Body of pancreas (tissue), 4 donors: ENCODE data around the gene ASPHD2. TPM values are rescaled to one million over a fixed set of nuclear protein-coding genes. Genes with fewer than 3 reads are reported as not detected.

Experiments
- ATAC-seq: fragments of 150-250 bp; one replicate; pipeline ENCODE4 v1.9.1; 2016
- DNase-seq, 4 donors: peaks; one replicate each; pipeline ENCODE4 v3.0.0-alpha.2; 2019
- H3K27ac ChIP-seq, 4 donors: fragments of 200-600 bp; sonication (generic); 1 replicate in 3 of 4; 2 replicates in 1 of 4; pipeline versions ENCODE4 v1.5.1 to v1.6.1; 2016 to 2019; ENCODE audit warnings: mild to moderate bottlenecking in 1 of 4, mixed read lengths in 1 of 4, moderate library complexity in 1 of 4
- H3K27me3 ChIP-seq, 2 donors: fragments of 200-600 bp; sonication (generic); one replicate each; pipeline ENCODE4 v1.6.0; 2016; ENCODE audit warnings: mild to moderate bottlenecking in 1 of 2
- H3K36me3 ChIP-seq, 2 donors: fragments of 200-600 bp; sonication (generic); replicated peaks in 1 of 2; 2 replicates each; pipeline ENCODE4 v1.5.1; 2016; ENCODE audit warnings: low read depth in 2 of 2; ENCODE audit not compliant: insufficient read depth in 1 of 2
- H3K4me1 ChIP-seq: fragments of 200-600 bp; sonication (generic); one replicate; pipeline ENCODE4 v1.6.0; 2016
- H3K4me3 ChIP-seq, 2 donors: fragments of 200-600 bp; sonication (generic); 1 replicate in 1 of 2; 2 replicates in 1 of 2; pipeline ENCODE4 v1.5.1; 2016 to 2019
- H3K9me3 ChIP-seq, 3 donors: fragments of 200-600 bp; sonication (generic); 1 replicate in 2 of 3; 2 replicates in 1 of 3; pipeline ENCODE4 v1.5.1; 2016
- POLR2A ChIP-seq, 3 donors: fragments of 450-650 bp; IDR thresholded peaks; one replicate each; pipeline ENCODE4 v1.6.1; 2016; ENCODE audit warnings: antibody characterized with exemption in 3 of 3, mild to moderate bottlenecking in 2 of 3
- WGBS, 2 donors: methylation state at CpG; one replicate each; pipeline ENCODE4 v1.1.5; 2017; 5-methylcytosine and 5-hydroxymethylcytosine counted together
- intact Hi-C: fragments of 100-400 bp; cut with DNase I; formaldehyde crosslinking; loops from one replicate; pipeline ENCODE4 v1.15.1; 2023
- total RNA-seq, 2 donors: library from RNA; depleted of rRNA; stranded (reverse); fragments of >200 nt; gene quantifications; one replicate each; pipeline ENCODE4 v1.1.0, GENCODE V29; 2016
- TF ChIP-seq, protein P1 (sequence below), 7 experiments: fragments of 450-650 bp in 4 of 7; fragments of 200-600 bp in 3 of 7; sonication (generic) in 3 of 7; IDR thresholded peaks; one replicate each; pipeline ENCODE4 v1.5.1; 2016 to 2019; ENCODE audit warnings: antibody characterized with exemption in 7 of 7

Gene ASPHD2
- total RNA-seq, 2 donors from 2014 or later: 0.33 to 1.6 TPM

- Histone ChIP-seq H3K27me3 (no peaks in the 10 kb centered on the region), H3K36me3 (peaks cover 0 to 33% of the 10 kb centered on the region in 2 donors), H3K4me1 (peaks cover 8% of the 10 kb centered on the region), H3K4me3 (no peak overlapping the region), H3K9me3 (no peaks in the 10 kb centered on the region), H3K27ac (no peak overlapping the region)
- WGBS, 2 donors: 7 to 44% methylated on average over 2 to 3 of the region's 3 CpGs
- TF ChIP-seq, protein P1, sequence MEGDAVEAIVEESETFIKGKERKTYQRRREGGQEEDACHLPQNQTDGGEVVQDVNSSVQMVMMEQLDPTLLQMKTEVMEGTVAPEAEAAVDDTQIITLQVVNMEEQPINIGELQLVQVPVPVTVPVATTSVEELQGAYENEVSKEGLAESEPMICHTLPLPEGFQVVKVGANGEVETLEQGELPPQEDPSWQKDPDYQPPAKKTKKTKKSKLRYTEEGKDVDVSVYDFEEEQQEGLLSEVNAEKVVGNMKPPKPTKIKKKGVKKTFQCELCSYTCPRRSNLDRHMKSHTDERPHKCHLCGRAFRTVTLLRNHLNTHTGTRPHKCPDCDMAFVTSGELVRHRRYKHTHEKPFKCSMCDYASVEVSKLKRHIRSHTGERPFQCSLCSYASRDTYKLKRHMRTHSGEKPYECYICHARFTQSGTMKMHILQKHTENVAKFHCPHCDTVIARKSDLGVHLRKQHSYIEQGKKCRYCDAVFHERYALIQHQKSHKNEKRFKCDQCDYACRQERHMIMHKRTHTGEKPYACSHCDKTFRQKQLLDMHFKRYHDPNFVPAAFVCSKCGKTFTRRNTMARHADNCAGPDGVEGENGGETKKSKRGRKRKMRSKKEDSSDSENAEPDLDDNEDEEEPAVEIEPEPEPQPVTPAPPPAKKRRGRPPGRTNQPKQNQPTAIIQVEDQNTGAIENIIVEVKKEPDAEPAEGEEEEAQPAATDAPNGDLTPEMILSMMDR (IDR thresholded peaks at IDR 0.05): peak; percentile 56 to 77 (median 69)
- TF ChIP-seq POLR2A (IDR thresholded peaks at IDR 0.05): no peak
- intact Hi-C loops: no loop called here
- ATAC-seq (peak; percentile 76), DNase-seq (peak; percentile 52 to 76 (median 62))
These were observed 32.2 kb downstream of the ASPHD2 start for GRCh38 chr22:26461188-26461810.

GRCh38 chr22:26462051-26462450 is 33.0 kb downstream of the ASPHD2 start:
- H3K27me3 ChIP-seq: no peaks in the 10 kb centered on the region
- 89 to 93% methylated on average over 5 of the region's 5 CpGs for WGBS, 2 donors
- no peaks in the 10 kb centered on the region for H3K9me3 ChIP-seq
- no peak for TF ChIP-seq POLR2A (IDR thresholded peaks at IDR 0.05)
- TF ChIP-seq, protein P1 (IDR thresholded peaks at IDR 0.05): no peak
- intact Hi-C loops: no loop called here
- no peak overlapping the region for H3K4me3 ChIP-seq
- ATAC-seq (no peak), DNase-seq (no peak)
- no peak overlapping the region for H3K27ac ChIP-seq
- H3K4me1 ChIP-seq: peaks cover 8% of the 10 kb centered on the region
- peaks cover 0 to 34% of the 10 kb centered on the region in 2 donors for H3K36me3 ChIP-seq

DNA sequence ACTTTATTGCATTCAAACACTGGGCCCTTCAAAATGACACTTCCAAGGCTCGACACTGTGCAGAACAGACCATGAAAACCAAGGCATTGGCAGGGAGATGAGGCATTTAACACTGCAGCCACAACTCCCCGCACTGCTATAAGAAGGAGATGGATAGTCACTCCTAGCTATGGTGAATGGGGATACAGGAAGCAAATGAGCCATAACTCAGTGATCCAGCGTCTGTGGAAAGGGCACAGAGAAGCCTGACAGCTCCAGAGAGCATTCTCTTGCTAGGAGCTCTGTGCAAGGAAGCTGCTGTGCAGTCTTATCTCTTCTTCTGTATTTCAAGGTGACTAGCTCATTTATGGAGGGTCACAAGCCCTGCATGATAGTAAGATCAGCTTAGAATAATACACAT is 33.6 kb downstream of the ASPHD2 start:
- DNase-seq: no peak
- Histone ChIP-seq H3K27me3 (no peaks in the 10 kb centered on the region), H3K27ac (no peak overlapping the region), H3K4me1 (peaks cover 8% of the 10 kb centered on the region), H3K36me3 (peaks cover 0 to 31% of the 10 kb centered on the region in 2 donors), H3K9me3 (no peaks in the 10 kb centered on the region), H3K4me3 (no peak overlapping the region)
- WGBS, 2 donors: 84 to 94% methylated on average over 3 of the region's 3 CpGs
- intact Hi-C loops: no loop called here
- ATAC-seq: no peak
- TF ChIP-seq, protein P1 (IDR thresholded peaks at IDR 0.05): no peak
- no peak for TF ChIP-seq POLR2A (IDR thresholded peaks at IDR 0.05)

- no peak overlapping the region for H3K4me3 ChIP-seq
- TF ChIP-seq POLR2A (IDR thresholded peaks at IDR 0.05): no peak
- TF ChIP-seq, protein P1 (IDR thresholded peaks at IDR 0.05): no peak
- no peaks in the 10 kb centered on the region for H3K27me3 ChIP-seq
- ATAC-seq (no peak), DNase-seq (no peak)
- no peaks in the 10 kb centered on the region for H3K9me3 ChIP-seq
- peaks cover 8% of the 10 kb centered on the region for H3K4me1 ChIP-seq
- 54 to 65% methylated on average over 6 to 10 of the region's 10 CpGs for WGBS, 2 donors
- peaks cover 3 to 27% of the 10 kb centered on the region in 2 donors for H3K36me3 ChIP-seq
- H3K27ac ChIP-seq: no peak overlapping the region
- intact Hi-C loops: no loop called here
These were observed 34.1 kb downstream of the ASPHD2 start for GRCh38 chr22:26463101-26463661.

- H3K27me3 ChIP-seq: no peaks in the 10 kb centered on the region
- no peak overlapping the region for H3K27ac ChIP-seq
- 61 to 80% methylated on average over 9 of the region's 9 CpGs for WGBS, 2 donors
- no peak for ATAC-seq
- H3K36me3 ChIP-seq: peaks cover 8 to 30% of the 10 kb centered on the region in 2 donors
- no peak overlapping the region for H3K4me3 ChIP-seq
- no peak for TF ChIP-seq POLR2A (IDR thresholded peaks at IDR 0.05)
- TF ChIP-seq, protein P1 (IDR thresholded peaks at IDR 0.05): no peak
- intact Hi-C loops: no loop called here
- no peaks in the 10 kb centered on the region for H3K9me3 ChIP-seq
- H3K4me1 ChIP-seq: peaks cover 8% of the 10 kb centered on the region
- no peak for DNase-seq
These were observed 34.6 kb downstream of the ASPHD2 start for GRCh38 chr22:26463688-26464087.
